MM.1S (cell line): ENCODE measurements around the gene SCNN1B.

ENCODE experiments used
- EZH2 ChIP-seq: fragments of 300-600 bp; sonication (generic); optimal IDR thresholded peaks from 2 replicates; pipeline ENCODE3; 2017; ENCODE audit warnings: low read depth, mild to moderate bottlenecking, antibody characterized with exemption, low read length, mixed read lengths
- EZH2phosphoT487 ChIP-seq: fragments of 300-600 bp; sonication (generic); IDR thresholded peaks from 2 replicates; pipeline ENCODE4 v1.6.1; 2018; ENCODE audit warnings: antibody characterized with exemption, low read length
- TF ChIP-seq, protein P1 (sequence below): fragments of 300-600 bp; sonication (generic); IDR thresholded peaks from 2 replicates; pipeline ENCODE4 v1.5.1; 2016; ENCODE audit warnings: antibody characterized with exemption, low read length, mixed read lengths

DNA sequence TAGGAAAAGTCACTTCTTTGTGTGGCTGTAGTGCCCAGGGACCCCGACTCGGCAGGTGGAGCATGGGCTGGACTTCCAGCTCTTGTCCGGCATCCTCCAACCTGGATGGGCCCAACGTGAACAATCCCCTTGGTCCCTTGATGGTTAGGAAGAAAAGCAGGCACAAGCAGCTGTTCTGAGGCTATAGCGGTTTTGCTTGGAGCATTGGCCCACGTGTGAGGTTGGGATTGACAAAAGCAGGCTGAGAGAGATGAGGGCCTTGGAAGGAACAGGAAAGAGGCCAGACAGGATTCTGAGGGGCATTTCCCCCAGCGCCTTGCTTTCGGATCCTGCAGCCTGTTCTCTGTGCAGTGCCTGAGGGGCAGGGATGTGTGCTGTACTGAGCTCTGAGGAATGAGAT lies 28.1 kb downstream of the SCNN1B start:
- TF ChIP-seq, protein P1, sequence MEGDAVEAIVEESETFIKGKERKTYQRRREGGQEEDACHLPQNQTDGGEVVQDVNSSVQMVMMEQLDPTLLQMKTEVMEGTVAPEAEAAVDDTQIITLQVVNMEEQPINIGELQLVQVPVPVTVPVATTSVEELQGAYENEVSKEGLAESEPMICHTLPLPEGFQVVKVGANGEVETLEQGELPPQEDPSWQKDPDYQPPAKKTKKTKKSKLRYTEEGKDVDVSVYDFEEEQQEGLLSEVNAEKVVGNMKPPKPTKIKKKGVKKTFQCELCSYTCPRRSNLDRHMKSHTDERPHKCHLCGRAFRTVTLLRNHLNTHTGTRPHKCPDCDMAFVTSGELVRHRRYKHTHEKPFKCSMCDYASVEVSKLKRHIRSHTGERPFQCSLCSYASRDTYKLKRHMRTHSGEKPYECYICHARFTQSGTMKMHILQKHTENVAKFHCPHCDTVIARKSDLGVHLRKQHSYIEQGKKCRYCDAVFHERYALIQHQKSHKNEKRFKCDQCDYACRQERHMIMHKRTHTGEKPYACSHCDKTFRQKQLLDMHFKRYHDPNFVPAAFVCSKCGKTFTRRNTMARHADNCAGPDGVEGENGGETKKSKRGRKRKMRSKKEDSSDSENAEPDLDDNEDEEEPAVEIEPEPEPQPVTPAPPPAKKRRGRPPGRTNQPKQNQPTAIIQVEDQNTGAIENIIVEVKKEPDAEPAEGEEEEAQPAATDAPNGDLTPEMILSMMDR: no peak
- TF ChIP-seq EZH2 (no peak), EZH2phosphoT487 (no peak)
